CD14-positive monocyte (primary cell): ENCODE results near the gene TSPAN3. TPM values are rescaled to one million over a fixed set of nuclear protein-coding genes. Genes with fewer than 3 reads are reported as not detected.
A peak's percentile ranks its signal among the peaks of the same experiment; 100 is the strongest.

Experiments used
- DNase-seq, 3 donors: peaks; one replicate each; pipeline ENCODE4 v3.0.0-alpha.2; 2011 to 2022
- H2AFZ ChIP-seq: 2 replicates; pipeline ENCODE4 v1.6.0; 2012; ENCODE audit warnings: mild to moderate bottlenecking, low read depth, low read length, inconsistent platforms; ENCODE audit not compliant: insufficient read depth, poor library complexity, severe bottlenecking
- H3K27ac ChIP-seq, 2 donors: 1 replicate in 1 of 2; 2 replicates in 1 of 2; pipeline ENCODE4 v1.5.1; 2012 to 2013; ENCODE audit warnings: low read length in 2 of 2, control low read depth in 1 of 2, inconsistent platforms in 1 of 2, low read depth in 1 of 2, mild to moderate bottlenecking in 1 of 2
- H3K27me3 ChIP-seq, 2 donors: one replicate each; pipeline versions ENCODE4 v1.6.0 to v1.6.1; 2011 to 2013; ENCODE audit warnings: low read length in 2 of 2; ENCODE audit not compliant: control insufficient read depth in 2 of 2, insufficient read depth in 2 of 2
- H3K36me3 ChIP-seq, 2 donors: replicated peaks in 1 of 2; 1 replicate in 1 of 2; 2 replicates in 1 of 2; pipeline versions ENCODE4 v1.5.1 to v1.6.1; 2012 to 2013; ENCODE audit warnings: low read length in 2 of 2, control low read depth in 1 of 2, inconsistent platforms in 1 of 2, mild to moderate bottlenecking in 1 of 2; ENCODE audit not compliant: insufficient read depth in 2 of 2, control insufficient read depth in 1 of 2
- H3K4me1 ChIP-seq, 2 donors: 1 replicate in 1 of 2; 2 replicates in 1 of 2; pipeline versions ENCODE4 v1.5.1 to v1.6.1; 2012 to 2013; ENCODE audit warnings: low read length in 2 of 2, control low read depth in 1 of 2, inconsistent platforms in 1 of 2, mild to moderate bottlenecking in 1 of 2, moderate library complexity in 1 of 2; ENCODE audit not compliant: insufficient read depth in 2 of 2, control insufficient read depth in 1 of 2
- H3K4me2 ChIP-seq: replicated peaks from 2 replicates; pipeline ENCODE3; 2012; ENCODE audit warnings: low read length, moderate library complexity, mild to moderate bottlenecking; ENCODE audit not compliant: poor library complexity, severe bottlenecking; ENCODE audit errors: extremely low read depth
- H3K4me3 ChIP-seq, 3 experiments: fragments of 200-600 bp in 1 of 3; sonication (generic) in 1 of 3; replicated peaks in 1 of 3; 1 replicate in 2 of 3; 2 replicates in 1 of 3; pipeline ENCODE4 v1.5.1; 2011 to 2013; ENCODE audit warnings: low read length in 3 of 3, mild to moderate bottlenecking in 3 of 3, control low read depth in 2 of 3, low read depth in 2 of 3, inconsistent platforms in 1 of 3, moderate library complexity in 1 of 3
- H3K79me2 ChIP-seq: 2 replicates; pipeline ENCODE4 v1.6.0; 2012; ENCODE audit warnings: mild to moderate bottlenecking, control low read depth, inconsistent platforms, low read length, moderate library complexity; ENCODE audit not compliant: insufficient read depth
- H3K9ac ChIP-seq: 2 replicates; pipeline ENCODE4 v1.6.0; 2017; ENCODE audit warnings: low read length, mild to moderate bottlenecking; ENCODE audit not compliant: insufficient read depth, poor library complexity, severe bottlenecking
- H3K9me3 ChIP-seq, 2 donors: replicated peaks in 1 of 2; 1 replicate in 1 of 2; 2 replicates in 1 of 2; pipeline versions ENCODE4 v1.5.1 to v1.6.1; 2012 to 2013; ENCODE audit warnings: low read length in 2 of 2, control low read depth in 1 of 2; ENCODE audit not compliant: control insufficient read depth in 1 of 2, insufficient read depth in 1 of 2
- H4K20me1 ChIP-seq: 2 replicates; pipeline ENCODE4 v1.6.0; 2012; ENCODE audit warnings: mild to moderate bottlenecking, low read length, control low read depth, moderate library complexity; ENCODE audit not compliant: insufficient read depth
- H3K27ac Mint-ChIP-seq, 7 donors: one replicate each; pipeline ENCODE4 v1.8.0; 2020; ENCODE audit warnings: mild to moderate bottlenecking in 7 of 7, mixed read lengths in 7 of 7, moderate library complexity in 6 of 7, inconsistent platforms in 2 of 7
- H3K27me3 Mint-ChIP-seq, 3 donors: one replicate each; pipeline ENCODE4 v1.8.0; 2021 to 2022; ENCODE audit warnings: low read depth in 3 of 3, mild to moderate bottlenecking in 3 of 3, mixed read lengths in 3 of 3, moderate library complexity in 3 of 3, inconsistent platforms in 1 of 3
- H3K36me3 Mint-ChIP-seq, 2 donors: one replicate each; pipeline ENCODE4 v1.8.0; 2020; ENCODE audit warnings: mixed read lengths in 2 of 2, inconsistent platforms in 1 of 2, mild to moderate bottlenecking in 1 of 2
- H3K4me1 Mint-ChIP-seq: one replicate; pipeline ENCODE4 v1.8.0; 2020; ENCODE audit warnings: mild to moderate bottlenecking, mixed read lengths
- H3K4me3 Mint-ChIP-seq, 2 donors: one replicate each; pipeline ENCODE4 v1.8.0; 2020; ENCODE audit warnings: mild to moderate bottlenecking in 2 of 2, mixed read lengths in 2 of 2, moderate library complexity in 1 of 2
- H3K9me3 Mint-ChIP-seq, 7 donors: one replicate each; pipeline ENCODE4 v1.8.0; 2020 to 2022; ENCODE audit warnings: mixed read lengths in 7 of 7, mild to moderate bottlenecking in 6 of 7, moderate library complexity in 6 of 7, inconsistent platforms in 2 of 7
- CTCF ChIP-seq: fragments of 200-600 bp; IDR thresholded peaks from one replicate; pipeline ENCODE4 v1.8.0; 2022; ENCODE audit warnings: antibody characterized with exemption, mild to moderate bottlenecking
- WGBS: methylation state at CpG from one replicate; pipeline ENCODE4 v1.1.5; 2013; ENCODE audit warnings: missing lambda C conversion rate; ENCODE audit not compliant: insufficient coverage; 5-methylcytosine and 5-hydroxymethylcytosine counted together
- intact Hi-C, 2 donors: fragments of 100-400 bp; cut with micrococcal nuclease; formaldehyde crosslinking; loops; one replicate each; pipeline versions ENCODE4 v1.15.0 to v1.15.1; 2023
- polyA plus RNA-seq, 3 donors: library from polyadenylated mRNA; depleted of rRNA in 1 of 3; unstranded in 2 of 3; stranded (reverse) in 1 of 3; fragments of 300-500 nt in 2 of 3; fragments of >200 nt in 1 of 3; fragmentation: Illumina TruSeq in 2 of 3; gene quantifications; 1 replicate in 2 of 3; 2 replicates in 1 of 3; pipeline ENCODE4 v1.2.3, GENCODE V29; 2012 to 2021

The TSPAN3 gene
- polyA plus RNA-seq, 3 donors = 26.0 to 68.0 (median 53.2) TPM

- intact Hi-C loops = no loop called here
- H3K4me1 ChIP-seq = no peaks in the 10 kb centered on the region
- H3K27ac Mint-ChIP-seq = no peak overlapping the region
Measured at GRCh38 chr15:77099741-77100463, 29.0 kb upstream of the TSPAN3 start.

GRCh38 chr15:77098572-77098971 is 27.7 kb upstream of the TSPAN3 start:
- no peak for DNase-seq
- H2AFZ ChIP-seq = no peak overlapping the region
- Mint-ChIP-seq H3K4me3 (no peak overlapping the region), H3K27ac (peak overlapping the region in 1 of 7 donors; percentile 32), H3K4me1 (peaks cover 3% of the 10 kb centered on the region), H3K27me3 (peaks cover 2 to 3% (median 2%) of the 10 kb centered on the region in 3 donors), H3K36me3 (no peaks in the 10 kb centered on the region), H3K9me3 (no peaks in the 10 kb centered on the region)
- no peak overlapping the region for H3K9ac ChIP-seq
- no peak for TF ChIP-seq CTCF
- H3K9me3 ChIP-seq = no peaks in the 10 kb centered on the region
- intact Hi-C loops = no loop called here
- no peaks in the 10 kb centered on the region for H3K79me2 ChIP-seq
- no peaks in the 10 kb centered on the region for H3K27me3 ChIP-seq
- H4K20me1 ChIP-seq = no peaks in the 10 kb centered on the region
- 98% methylated on average over 4 of the region's 4 CpGs for WGBS
- no peak overlapping the region for H3K4me2 ChIP-seq
- no peak overlapping the region for H3K27ac ChIP-seq
- H3K4me3 ChIP-seq = no peak overlapping the region
- no peaks in the 10 kb centered on the region for H3K36me3 ChIP-seq
- no peaks in the 10 kb centered on the region for H3K4me1 ChIP-seq

More at GRCh38 chr15:77099741-77100463, 29.0 kb upstream of the TSPAN3 start:
- Histone ChIP-seq H3K27me3 (no peaks in the 10 kb centered on the region), H4K20me1 (no peaks in the 10 kb centered on the region), H3K27ac (no peak overlapping the region), H2AFZ (no peak overlapping the region), H3K4me2 (no peak overlapping the region), H3K4me3 (no peak overlapping the region), H3K36me3 (no peaks in the 10 kb centered on the region), H3K79me2 (no peaks in the 10 kb centered on the region), H3K9me3 (no peaks in the 10 kb centered on the region), H3K9ac (no peak overlapping the region)
- Mint-ChIP-seq H3K4me3 (no peak overlapping the region), H3K4me1 (peaks cover 3% of the 10 kb centered on the region), H3K27me3 (peaks cover 2 to 3% (median 2%) of the 10 kb centered on the region in 3 donors), H3K9me3 (no peaks in the 10 kb centered on the region), H3K36me3 (no peaks in the 10 kb centered on the region)
- DNase-seq = no peak
- no peak for TF ChIP-seq CTCF
- WGBS = 100% methylated on average over 2 of the region's 4 CpGs
